Measurements from ENCODE around the gene ZBTB22.
"Not testable (repeated sequence)": the region's sequence is repeated elsewhere in the genome, so short reads cannot be mapped to it uniquely, and the experiment has no call there.

Gene ZBTB22

GRCh38 chr6:33290459-33290858 is 27.1 kb downstream of the ZBTB22 start:
- TF ChIP-seq CTCF (IDR thresholded peaks at IDR 0.05; ENCODE audit: low read depth, low read length), result no peak
- no peak for DNase-seq
- H3K36me3 ChIP-seq, result peaks cover 35% of the 10 kb centered on the region
- H3K4me1 ChIP-seq, result no peaks in the 10 kb centered on the region; the same call in 1 of the 2 replicates
- no peaks in the 10 kb centered on the region for H3K27me3 ChIP-seq
- no peaks in the 10 kb centered on the region for H3K9me3 ChIP-seq
- H3K4me3 ChIP-seq (ENCODE audit: low read depth, low read length), result peak overlapping the region; percentile 100

- no peaks in the 10 kb centered on the region; the same call in 1 of the 2 replicates for H3K4me1 ChIP-seq
- TF ChIP-seq CTCF (IDR thresholded peaks at IDR 0.05; ENCODE audit: low read depth, low read length), result no peak
- no peak for DNase-seq
- peak overlapping the region; percentile 100 for H3K4me3 ChIP-seq (ENCODE audit: low read depth, low read length)
- no peaks in the 10 kb centered on the region for H3K27me3 ChIP-seq
- no peaks in the 10 kb centered on the region for H3K9me3 ChIP-seq
- H3K36me3 ChIP-seq, result peaks cover 38% of the 10 kb centered on the region
Measured at GRCh38 chr6:33289784-33290315, 27.7 kb downstream of the ZBTB22 start.

- Histone ChIP-seq H3K9me3 (no peaks in the 10 kb centered on the region), H3K27me3 (no peaks in the 10 kb centered on the region), H3K4me1 (no peaks in the 10 kb centered on the region; the same call in 1 of the 2 replicates), H3K4me3 (ENCODE audit: low read depth, low read length) (peak within 1 kb of the TSS; percentile 100), H3K36me3 (peaks cover 38% of the 10 kb centered on the region)
- DNase-seq, result peak; percentile 81
- TF ChIP-seq CTCF (IDR thresholded peaks at IDR 0.05; ENCODE audit: low read depth, low read length), result no peak
Measured at GRCh38 chr6:33288921-33289783, 28.4 kb downstream of the ZBTB22 start, which contains the start of the genes PFDN6 and WDR46. PFDN6 (plus strand) TSS chr6:33289601; CDS start chr6:33289857, 256 bp downstream. WDR46 (minus strand) TSS chr6:33289239; CDS start chr6:33289170, 69 bp downstream.

- peaks cover 43% of the 10 kb centered on the region for H3K36me3 ChIP-seq
- no peaks in the 10 kb centered on the region for H3K27me3 ChIP-seq
- DNase-seq, result no peak
- TF ChIP-seq CTCF (IDR thresholded peaks at IDR 0.05; ENCODE audit: low read depth, low read length), result no peak
- no peaks in the 10 kb centered on the region; the same call in 1 of the 2 replicates for H3K4me1 ChIP-seq
- H3K9me3 ChIP-seq, result no peaks in the 10 kb centered on the region
- H3K4me3 ChIP-seq (ENCODE audit: low read depth, low read length), result peak overlapping the region; percentile 100
Measured at GRCh38 chr6:33288141-33288920, 29.2 kb downstream of the ZBTB22 start.

- H3K4me3 ChIP-seq (ENCODE audit: low read depth, low read length), result no peak overlapping the region; the same call in 1 of the 2 replicates
- H3K9me3 ChIP-seq, result no peaks in the 10 kb centered on the region
- no peaks in the 10 kb centered on the region for H3K27me3 ChIP-seq
- no peak for DNase-seq
- no peaks in the 10 kb centered on the region; the same call in 1 of the 2 replicates for H3K4me1 ChIP-seq
- H3K36me3 ChIP-seq, result peaks cover 48% of the 10 kb centered on the region
- no peak for TF ChIP-seq CTCF (IDR thresholded peaks at IDR 0.05; ENCODE audit: low read depth, low read length)
Measured at GRCh38 chr6:33286946-33287914, 30.3 kb downstream of the ZBTB22 start.

GRCh38 chr6:33285214-33285613 is 32.3 kb downstream of the ZBTB22 start:
- not testable (repeated sequence) for H3K4me1 ChIP-seq; H3K4me3 ChIP-seq (ENCODE audit: low read depth, low read length); H3K9me3 ChIP-seq; H3K27me3 ChIP-seq; DNase-seq
- H3K36me3 ChIP-seq, result peaks cover 42% of the 10 kb centered on the region
